ENCODE results near the gene SF3B4.
A peak's percentile ranks its signal among the peaks of the same experiment; 100 is the strongest.
"Not testable (repeated sequence)": the region's sequence is repeated elsewhere in the genome, so short reads cannot be mapped to it uniquely, and the experiment has no call there.

SF3B4 gene

DNA sequence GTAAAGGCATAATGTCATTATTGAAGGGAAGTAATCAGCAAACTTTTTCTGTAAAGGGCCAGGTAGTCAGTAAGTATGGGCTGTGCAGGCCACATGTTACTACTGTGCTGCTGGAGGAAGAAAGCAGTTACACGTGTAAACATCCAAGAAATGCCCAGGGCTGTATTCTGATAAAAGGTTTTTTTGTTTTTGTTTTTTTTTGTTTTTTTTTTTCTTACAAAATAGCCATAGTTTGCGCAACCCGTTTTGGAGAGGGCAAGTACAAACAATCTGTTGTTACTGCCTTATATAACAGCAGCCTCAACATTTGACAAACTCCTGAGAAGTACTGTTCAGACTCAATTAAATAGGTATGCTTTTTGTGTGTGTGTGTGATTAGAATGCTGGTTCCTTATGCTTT, 35.8 kb upstream of the SF3B4 start:
- H3K79me2 ChIP-seq (ENCODE audit: control insufficient read depth, low read length), result no peaks in the 10 kb centered on the region
- H3K36me3 ChIP-seq (ENCODE audit: control insufficient read depth, low read length), result no peaks in the 10 kb centered on the region

DNA sequence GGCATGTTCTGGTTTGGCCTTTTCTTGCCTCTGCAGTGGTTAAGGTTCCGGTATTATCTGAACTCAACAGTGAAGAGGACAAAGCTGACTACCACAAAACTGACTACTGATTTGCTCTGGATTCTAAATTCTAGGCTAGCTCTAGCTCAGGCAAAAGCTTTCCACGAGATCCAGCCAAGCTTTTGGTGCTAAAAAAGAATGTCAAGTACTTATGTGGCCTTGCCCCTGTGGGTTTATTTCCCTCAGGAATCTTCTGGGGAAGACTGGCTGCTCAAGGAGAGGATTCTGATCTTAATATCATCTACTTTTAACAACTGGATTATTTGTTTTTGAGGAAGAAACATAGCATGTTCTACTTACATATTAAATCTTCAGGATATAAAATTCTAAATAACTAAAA, 35.1 kb upstream of the SF3B4 start:
- no peaks in the 10 kb centered on the region for H3K27me3 ChIP-seq (ENCODE audit: control insufficient read depth, low read length)
- no peaks in the 10 kb centered on the region for H3K79me2 ChIP-seq (ENCODE audit: control insufficient read depth, low read length)
- no peaks in the 10 kb centered on the region for H3F3A ChIP-seq (ENCODE audit: control insufficient read depth, insufficient read depth)
- no peaks in the 10 kb centered on the region for H3K9me3 ChIP-seq (ENCODE audit: control insufficient read depth, insufficient read depth, low read length)
- H3K4me1 ChIP-seq (ENCODE audit: control insufficient read depth, low read length), result peaks cover 3% of the 10 kb centered on the region
- no peak overlapping the region for H3K4me2 ChIP-seq (ENCODE audit: low read length)
- TF ChIP-seq, protein P1, sequence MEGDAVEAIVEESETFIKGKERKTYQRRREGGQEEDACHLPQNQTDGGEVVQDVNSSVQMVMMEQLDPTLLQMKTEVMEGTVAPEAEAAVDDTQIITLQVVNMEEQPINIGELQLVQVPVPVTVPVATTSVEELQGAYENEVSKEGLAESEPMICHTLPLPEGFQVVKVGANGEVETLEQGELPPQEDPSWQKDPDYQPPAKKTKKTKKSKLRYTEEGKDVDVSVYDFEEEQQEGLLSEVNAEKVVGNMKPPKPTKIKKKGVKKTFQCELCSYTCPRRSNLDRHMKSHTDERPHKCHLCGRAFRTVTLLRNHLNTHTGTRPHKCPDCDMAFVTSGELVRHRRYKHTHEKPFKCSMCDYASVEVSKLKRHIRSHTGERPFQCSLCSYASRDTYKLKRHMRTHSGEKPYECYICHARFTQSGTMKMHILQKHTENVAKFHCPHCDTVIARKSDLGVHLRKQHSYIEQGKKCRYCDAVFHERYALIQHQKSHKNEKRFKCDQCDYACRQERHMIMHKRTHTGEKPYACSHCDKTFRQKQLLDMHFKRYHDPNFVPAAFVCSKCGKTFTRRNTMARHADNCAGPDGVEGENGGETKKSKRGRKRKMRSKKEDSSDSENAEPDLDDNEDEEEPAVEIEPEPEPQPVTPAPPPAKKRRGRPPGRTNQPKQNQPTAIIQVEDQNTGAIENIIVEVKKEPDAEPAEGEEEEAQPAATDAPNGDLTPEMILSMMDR (IDR thresholded peaks at IDR 0.05; ENCODE audit: low read depth, low read length, poor library complexity, severe bottlenecking), result no peak
- TF ChIP-seq EZH2phosphoT487 (IDR thresholded peaks at IDR 0.05; ENCODE audit: borderline replicate concordance, low read length), result no peak
- no peak overlapping the region for H3K4me3 ChIP-seq (ENCODE audit: low read length)
- H3K36me3 ChIP-seq (ENCODE audit: control insufficient read depth, low read length), result no peaks in the 10 kb centered on the region
- H4K20me1 ChIP-seq (ENCODE audit: control insufficient read depth, insufficient read depth, low read depth, low read length), result no peaks in the 10 kb centered on the region
- H3K27ac ChIP-seq (ENCODE audit: low read depth, low read length), result no peak overlapping the region
- no peaks in the 10 kb centered on the region for H3K9me2 ChIP-seq (replicated peaks; ENCODE audit: control insufficient read depth, low read length)

More for the DNA sequence above, 35.8 kb upstream of the SF3B4 start:
- H3K27me3 ChIP-seq (ENCODE audit: control insufficient read depth, low read length), result no peaks in the 10 kb centered on the region
- no peaks in the 10 kb centered on the region for H4K20me1 ChIP-seq (ENCODE audit: control insufficient read depth, insufficient read depth, low read depth, low read length)
- no peak overlapping the region for H3K4me3 ChIP-seq (ENCODE audit: low read length)
- H3K4me1 ChIP-seq (ENCODE audit: control insufficient read depth, low read length), result peaks cover 3% of the 10 kb centered on the region
- no peaks in the 10 kb centered on the region for H3F3A ChIP-seq (ENCODE audit: control insufficient read depth, insufficient read depth)
- H3K9me3 ChIP-seq (ENCODE audit: control insufficient read depth, insufficient read depth, low read length), result no peaks in the 10 kb centered on the region
- no peak for TF ChIP-seq EZH2phosphoT487 (IDR thresholded peaks at IDR 0.05; ENCODE audit: borderline replicate concordance, low read length)
- TF ChIP-seq, protein P1 (IDR thresholded peaks at IDR 0.05; ENCODE audit: low read depth, low read length, poor library complexity, severe bottlenecking), result no peak
- H3K4me2 ChIP-seq (ENCODE audit: low read length), result no peak overlapping the region
- H3K27ac ChIP-seq (ENCODE audit: low read depth, low read length), result no peak overlapping the region
- no peaks in the 10 kb centered on the region for H3K9me2 ChIP-seq (replicated peaks; ENCODE audit: control insufficient read depth, low read length)

DNA sequence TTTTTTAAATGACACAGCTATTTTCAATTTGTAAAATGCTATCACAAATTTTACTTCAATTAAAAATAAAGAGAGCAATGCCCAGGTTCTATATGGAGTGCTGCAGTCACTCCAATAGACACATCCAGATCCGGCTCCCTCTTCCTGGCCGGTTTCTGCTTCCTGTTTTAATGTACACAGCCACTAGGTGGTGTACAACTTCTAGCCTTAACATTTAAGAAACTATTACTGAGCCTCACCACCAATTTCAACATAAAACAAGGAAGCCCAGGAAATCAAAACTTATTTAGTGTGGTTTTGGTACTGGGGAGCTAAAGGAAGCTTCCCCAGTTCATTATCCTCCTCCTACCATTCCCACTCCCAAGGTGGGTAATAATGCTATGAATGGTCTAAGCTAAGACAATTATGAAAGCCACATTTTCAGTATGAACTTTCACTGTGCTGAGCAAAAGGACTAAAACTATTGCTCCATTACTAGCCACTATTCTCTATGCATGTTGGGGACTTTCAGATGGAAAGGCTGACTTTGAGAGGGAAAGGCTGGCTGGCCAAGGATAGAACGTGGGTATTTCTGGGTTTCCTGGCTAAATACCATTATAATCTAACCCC, 34.5 kb upstream of the SF3B4 start:
- TF ChIP-seq, protein P1 (IDR thresholded peaks at IDR 0.05; ENCODE audit: low read depth, low read length, poor library complexity, severe bottlenecking), result peak; percentile 78
- TF ChIP-seq EZH2phosphoT487 (IDR thresholded peaks at IDR 0.05; ENCODE audit: borderline replicate concordance, low read length), result no peak
- Histone ChIP-seq H3K79me2 (ENCODE audit: control insufficient read depth, low read length) (no peaks in the 10 kb centered on the region), H4K20me1 (ENCODE audit: control insufficient read depth, insufficient read depth, low read depth, low read length) (no peaks in the 10 kb centered on the region), H3F3A (ENCODE audit: control insufficient read depth, insufficient read depth) (no peaks in the 10 kb centered on the region), H3K27me3 (ENCODE audit: control insufficient read depth, low read length) (no peaks in the 10 kb centered on the region), H3K9me3 (ENCODE audit: control insufficient read depth, insufficient read depth, low read length) (no peaks in the 10 kb centered on the region), H3K4me2 (ENCODE audit: low read length) (no peak overlapping the region), H3K4me1 (ENCODE audit: control insufficient read depth, low read length) (peaks cover 3% of the 10 kb centered on the region), H3K4me3 (ENCODE audit: low read length) (no peak overlapping the region), H3K27ac (ENCODE audit: low read depth, low read length) (no peak overlapping the region), H3K36me3 (ENCODE audit: control insufficient read depth, low read length) (no peaks in the 10 kb centered on the region), H3K9me2 (replicated peaks; ENCODE audit: control insufficient read depth, low read length) (no peaks in the 10 kb centered on the region)

DNA sequence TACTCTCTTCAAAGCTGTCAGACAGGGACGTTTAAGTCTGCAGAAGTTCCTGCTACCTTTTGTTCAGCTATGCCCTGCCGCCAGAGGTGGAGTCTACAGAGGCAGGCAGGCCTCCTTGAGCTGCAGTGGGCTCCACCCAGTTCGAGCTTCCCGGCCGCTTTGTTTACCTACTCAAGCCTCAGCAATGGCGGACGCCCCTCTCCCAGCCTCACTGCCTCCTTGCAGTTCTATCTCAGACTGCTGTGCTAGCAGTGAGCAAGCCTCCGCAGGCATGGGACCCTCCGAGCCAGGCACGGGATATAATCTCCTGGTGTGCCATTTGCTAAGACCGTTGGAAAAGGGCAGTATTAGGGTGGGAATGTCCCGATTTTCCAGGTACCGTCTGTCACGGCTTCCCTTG, 29.9 kb upstream of the SF3B4 start:
- not testable (repeated sequence) for H4K20me1 ChIP-seq (ENCODE audit: control insufficient read depth, insufficient read depth, low read depth, low read length); H3K36me3 ChIP-seq (ENCODE audit: control insufficient read depth, low read length); H3F3A ChIP-seq (ENCODE audit: control insufficient read depth, insufficient read depth); H3K79me2 ChIP-seq (ENCODE audit: control insufficient read depth, low read length); H3K9me2 ChIP-seq (replicated peaks; ENCODE audit: control insufficient read depth, low read length); H3K27me3 ChIP-seq (ENCODE audit: control insufficient read depth, low read length); H3K27ac ChIP-seq (ENCODE audit: low read depth, low read length); H3K9me3 ChIP-seq (ENCODE audit: control insufficient read depth, insufficient read depth, low read length); H3K4me1 ChIP-seq (ENCODE audit: control insufficient read depth, low read length); H3K4me3 ChIP-seq (ENCODE audit: low read length); H3K4me2 ChIP-seq (ENCODE audit: low read length)
